GM12875 (cell line): ENCODE results near the gene KRTAP10-12.
"Not testable (repeated sequence)": the region's sequence is repeated elsewhere in the genome, so short reads cannot be mapped to it uniquely, and the experiment has no call there.

Experiments used
- H3K4me3 ChIP-seq: one replicate; pipeline ENCODE4 v1.5.1; 2011; ENCODE audit warnings: low read depth, low read length, control low read depth
- CTCF ChIP-seq: IDR thresholded peaks from 2 replicates; pipeline ENCODE4 v1.5.1; 2011; ENCODE audit warnings: low read depth, mild to moderate bottlenecking, control low read depth, inconsistent platforms, low read length, moderate library complexity, borderline replicate concordance; ENCODE audit not compliant: insufficient read depth

Gene KRTAP10-12

GRCh38 chr21:44681861-44682579 lies 15.0 kb upstream of the KRTAP10-12 start, which contains the start of gene KRTAP12-1:
Gene KRTAP12-1, minus strand, starts transcription at chr21:44682163. Its CDS starts 40 bp downstream, at chr21:44682123.
- no peak for TF ChIP-seq CTCF
- H3K4me3 ChIP-seq: no peak within 1 kb of the TSS

- TF ChIP-seq CTCF: no peak
- no peak overlapping the region for H3K4me3 ChIP-seq
Observed at GRCh38 chr21:44682580-44683151, 14.3 kb upstream of the KRTAP10-12 start.

- no peak overlapping the region for H3K4me3 ChIP-seq
- no peak for TF ChIP-seq CTCF
Observed at GRCh38 chr21:44684077-44684476, 12.9 kb upstream of the KRTAP10-12 start.

- no peak for TF ChIP-seq CTCF
- no peak overlapping the region for H3K4me3 ChIP-seq
Observed at GRCh38 chr21:44684483-44684882, 12.5 kb upstream of the KRTAP10-12 start.

- H3K4me3 ChIP-seq: not testable (repeated sequence)
Observed at GRCh38 chr21:44685050-44685449, 11.9 kb upstream of the KRTAP10-12 start.

GRCh38 chr21:44686000-44686781 lies 10.8 kb upstream of the KRTAP10-12 start:
- TF ChIP-seq CTCF: no peak
- H3K4me3 ChIP-seq: no peak overlapping the region

GRCh38 chr21:44686843-44687561 lies 10.0 kb upstream of the KRTAP10-12 start:
- no peak overlapping the region for H3K4me3 ChIP-seq
- no peak for TF ChIP-seq CTCF
